ENCODE data around the gene INSIG2.

- TF ChIP-seq CTCF (IDR thresholded peaks at IDR 0.05; ENCODE audit: poor library complexity) (peak; percentile 33), EZH2phosphoT487 (IDR thresholded peaks at IDR 0.05; ENCODE audit: low read depth, severe bottlenecking, unreplicated experiment) (no peak)
These were observed 26.9 kb upstream of the INSIG2 start for GRCh38 chr2:118061135-118061955.

Measured in hepatocyte (in vitro differentiated cells).